Spleen (tissue), 11 donors: ENCODE measurements around the gene SLC44A1. TPM values are rescaled to one million over a fixed set of nuclear protein-coding genes. Genes with fewer than 3 reads are reported as not detected.

Source experiments
- DNase-seq: peaks from one replicate; pipeline ENCODE4 v3.0.0-alpha.2; 2020
- H3K27ac ChIP-seq, 8 donors: fragments of 200-600 bp; sonication (generic) in 7 of 8; 1 replicate in 4 of 8; 2 replicates in 4 of 8; pipeline versions ENCODE4 v1.5.0 to v1.8.0; 2016 to 2021; ENCODE audit warnings: inconsistent platforms in 4 of 8, mild to moderate bottlenecking in 4 of 8, moderate library complexity in 1 of 8
- H3K27me3 ChIP-seq, 7 donors: fragments of 200-600 bp; sonication (generic) in 6 of 7; replicated peaks in 1 of 7; 1 replicate in 4 of 7; 2 replicates in 3 of 7; pipeline versions ENCODE4 v1.5.0 to v1.8.0; 2016 to 2021; ENCODE audit warnings: inconsistent platforms in 3 of 7, mild to moderate bottlenecking in 1 of 7
- H3K36me3 ChIP-seq, 6 donors: fragments of 200-600 bp; sonication (generic) in 5 of 6; 1 replicate in 4 of 6; 2 replicates in 2 of 6; pipeline versions ENCODE4 v1.5.0 to v1.8.0; 2016 to 2021; ENCODE audit warnings: inconsistent platforms in 2 of 6
- H3K4me1 ChIP-seq, 6 donors: fragments of 200-600 bp; sonication (generic) in 5 of 6; 1 replicate in 3 of 6; 2 replicates in 3 of 6; pipeline versions ENCODE4 v1.5.0 to v1.8.0; 2016 to 2021; ENCODE audit warnings: inconsistent platforms in 3 of 6
- H3K4me3 ChIP-seq, 8 donors: fragments of 200-600 bp; sonication (generic) in 7 of 8; 1 replicate in 4 of 8; 2 replicates in 4 of 8; pipeline versions ENCODE4 v1.5.0 to v1.8.0; 2016 to 2021; ENCODE audit warnings: inconsistent platforms in 4 of 8, mild to moderate bottlenecking in 4 of 8, moderate library complexity in 2 of 8
- H3K9me3 ChIP-seq, 8 donors: fragments of 200-600 bp; sonication (generic) in 7 of 8; 1 replicate in 4 of 8; 2 replicates in 4 of 8; pipeline versions ENCODE4 v1.5.0 to v1.8.0; 2016 to 2021; ENCODE audit warnings: inconsistent platforms in 4 of 8
- POLR2A ChIP-seq, 3 donors: fragments of 450-650 bp; IDR thresholded peaks; one replicate each; pipeline ENCODE4 v1.5.1; 2017; ENCODE audit warnings: antibody characterized with exemption in 3 of 3, mild to moderate bottlenecking in 1 of 3
- POLR2AphosphoS5 ChIP-seq, 3 donors: sonication (generic); formaldehyde crosslinking; IDR thresholded peaks; one replicate each; pipeline ENCODE4 v1.5.1; 2017; ENCODE audit warnings: antibody characterized with exemption in 3 of 3
- WGBS, 5 donors: extraction: QIAGEN DNeasy Blood & Tissue Kit in 3 of 5; methylation state at CpG; one replicate each; pipeline versions ENCODE4 v1.1.5 to v1.1.7; 2013 to 2018; 5-methylcytosine and 5-hydroxymethylcytosine counted together
- intact Hi-C: fragments of 100-400 bp; cut with DNase I; formaldehyde crosslinking; loops from one replicate; pipeline ENCODE4 v1.15.0; 2023; ENCODE audit warnings: low total_unique reads
- polyA plus RNA-seq, 3 donors: library from polyadenylated mRNA; stranded (reverse); fragments of 200-250 nt; gene quantifications; one replicate each; pipeline ENCODE4 v1.2.1, GENCODE V29; 2013
- total RNA-seq, 7 donors: library from RNA; depleted of rRNA in 3 of 7; stranded (reverse); fragments of >200 nt in 3 of 7; fragmentation: NEBNext Ultra II Directional in 4 of 7; extraction: Animal tissue kit (Norgen Biotek cat#: 25700) in 4 of 7; gene quantifications; one replicate each; pipeline versions ENCODE4 v1.1.0 to v1.2.1, GENCODE V29; 2016 to 2021
- TF ChIP-seq, protein P1 (sequence below), 11 experiments: fragments of 200-600 bp in 7 of 11; fragments of 450-650 bp in 4 of 11; sonication (generic) in 4 of 11; IDR thresholded peaks in 8 of 11; conservative IDR thresholded peaks in 3 of 11; 1 replicate in 7 of 11; 2 replicates in 4 of 11; pipeline versions ENCODE4 v1.4.0 to v1.8.0; 2016 to 2021; ENCODE audit warnings: antibody characterized with exemption in 11 of 11, inconsistent platforms in 4 of 11, mild to moderate bottlenecking in 1 of 11
- donor health status: healthy with polysubstance abuse.
- donor health status: DM: no; HTN: no; CAD: no; lungs with moderate emphysema.
- donor health status: DM: no; HTN: no; CAD: no.
- donor health status: Bipolar disorder and iron deficiency.
- donor health status: healthy.
- donor health status: DM: no; HTN: no; CAD: no.
- donor health status: DM: yes; HTN: yes; CAD: no.

The SLC44A1 gene
- total and polyA plus RNA-seq, 10 donors, result 3.1 to 27.5 (median 21.9) TPM

DNA sequence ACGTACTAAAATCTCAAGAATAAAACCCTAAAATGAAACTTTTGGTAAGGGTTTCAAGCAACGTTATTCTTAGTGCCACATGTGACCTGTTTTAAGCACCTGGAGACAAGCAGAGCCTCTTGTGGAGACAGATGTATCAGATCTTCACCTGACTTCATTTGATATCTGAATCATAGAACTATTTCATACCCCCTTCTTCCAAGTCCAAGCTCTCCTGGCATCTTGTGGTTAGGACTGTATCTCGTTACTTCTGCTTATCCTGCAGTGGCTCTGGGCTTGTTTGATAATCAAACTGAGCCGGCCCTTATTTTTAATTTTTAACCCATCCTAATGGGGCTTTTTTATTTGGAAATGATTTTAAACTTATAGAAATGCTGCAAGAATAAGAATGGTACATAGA is 192.3 kb downstream of the SLC44A1 start:
- WGBS, 5 donors, result 79 to 92% (median 81%) methylated on average over 4 of the region's 4 CpGs
- Histone ChIP-seq H3K9me3 (no peaks in the 10 kb centered on the region), H3K4me3 (no peak overlapping the region), H3K27ac (no peak overlapping the region), H3K36me3 (no peaks in the 10 kb centered on the region), H3K27me3 (no peaks in the 10 kb centered on the region), H3K4me1 (no peaks in the 10 kb centered on the region)
- TF ChIP-seq, protein P1, sequence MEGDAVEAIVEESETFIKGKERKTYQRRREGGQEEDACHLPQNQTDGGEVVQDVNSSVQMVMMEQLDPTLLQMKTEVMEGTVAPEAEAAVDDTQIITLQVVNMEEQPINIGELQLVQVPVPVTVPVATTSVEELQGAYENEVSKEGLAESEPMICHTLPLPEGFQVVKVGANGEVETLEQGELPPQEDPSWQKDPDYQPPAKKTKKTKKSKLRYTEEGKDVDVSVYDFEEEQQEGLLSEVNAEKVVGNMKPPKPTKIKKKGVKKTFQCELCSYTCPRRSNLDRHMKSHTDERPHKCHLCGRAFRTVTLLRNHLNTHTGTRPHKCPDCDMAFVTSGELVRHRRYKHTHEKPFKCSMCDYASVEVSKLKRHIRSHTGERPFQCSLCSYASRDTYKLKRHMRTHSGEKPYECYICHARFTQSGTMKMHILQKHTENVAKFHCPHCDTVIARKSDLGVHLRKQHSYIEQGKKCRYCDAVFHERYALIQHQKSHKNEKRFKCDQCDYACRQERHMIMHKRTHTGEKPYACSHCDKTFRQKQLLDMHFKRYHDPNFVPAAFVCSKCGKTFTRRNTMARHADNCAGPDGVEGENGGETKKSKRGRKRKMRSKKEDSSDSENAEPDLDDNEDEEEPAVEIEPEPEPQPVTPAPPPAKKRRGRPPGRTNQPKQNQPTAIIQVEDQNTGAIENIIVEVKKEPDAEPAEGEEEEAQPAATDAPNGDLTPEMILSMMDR (IDR thresholded peaks at IDR 0.05 in 8 of 11, conservative IDR thresholded peaks at IDR 0.05 in 3 of 11), result no peak
- TF ChIP-seq POLR2A (IDR thresholded peaks at IDR 0.05) (no peak), POLR2AphosphoS5 (IDR thresholded peaks at IDR 0.05) (no peak)
- no peak for DNase-seq
- intact Hi-C loops, result no loop called here

DNA sequence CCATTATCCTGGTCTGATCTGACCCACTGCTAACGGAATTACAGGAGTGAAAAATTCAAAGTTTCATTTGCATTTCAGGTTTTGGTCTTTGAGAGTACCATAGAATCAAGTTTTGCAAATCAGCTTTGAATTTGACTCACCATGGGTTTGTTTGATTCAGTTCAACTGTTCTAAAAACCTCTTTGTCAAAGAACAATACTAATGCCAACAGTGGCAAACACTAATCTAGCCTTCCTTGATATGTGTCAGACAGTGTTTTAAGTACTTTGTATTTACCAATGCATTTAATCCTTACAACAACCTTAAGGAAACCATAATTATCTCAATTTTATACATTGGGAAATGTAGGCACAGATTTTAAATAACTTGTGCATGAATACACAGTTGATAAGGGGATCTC is 193.3 kb downstream of the SLC44A1 start:
- intact Hi-C loops, result no loop called here
- Histone ChIP-seq H3K27me3 (no peaks in the 10 kb centered on the region), H3K27ac (no peak overlapping the region), H3K4me1 (no peaks in the 10 kb centered on the region), H3K36me3 (no peaks in the 10 kb centered on the region), H3K4me3 (no peak overlapping the region), H3K9me3 (no peaks in the 10 kb centered on the region)
- 64 to 83% (median 73%) methylated on average over 1 of the region's 1 CpG for WGBS, 5 donors
- DNase-seq, result no peak
- TF ChIP-seq, protein P1 (IDR thresholded peaks at IDR 0.05 in 8 of 11, conservative IDR thresholded peaks at IDR 0.05 in 3 of 11), result no peak
- TF ChIP-seq POLR2AphosphoS5 (IDR thresholded peaks at IDR 0.05) (no peak), POLR2A (IDR thresholded peaks at IDR 0.05) (no peak)

DNA sequence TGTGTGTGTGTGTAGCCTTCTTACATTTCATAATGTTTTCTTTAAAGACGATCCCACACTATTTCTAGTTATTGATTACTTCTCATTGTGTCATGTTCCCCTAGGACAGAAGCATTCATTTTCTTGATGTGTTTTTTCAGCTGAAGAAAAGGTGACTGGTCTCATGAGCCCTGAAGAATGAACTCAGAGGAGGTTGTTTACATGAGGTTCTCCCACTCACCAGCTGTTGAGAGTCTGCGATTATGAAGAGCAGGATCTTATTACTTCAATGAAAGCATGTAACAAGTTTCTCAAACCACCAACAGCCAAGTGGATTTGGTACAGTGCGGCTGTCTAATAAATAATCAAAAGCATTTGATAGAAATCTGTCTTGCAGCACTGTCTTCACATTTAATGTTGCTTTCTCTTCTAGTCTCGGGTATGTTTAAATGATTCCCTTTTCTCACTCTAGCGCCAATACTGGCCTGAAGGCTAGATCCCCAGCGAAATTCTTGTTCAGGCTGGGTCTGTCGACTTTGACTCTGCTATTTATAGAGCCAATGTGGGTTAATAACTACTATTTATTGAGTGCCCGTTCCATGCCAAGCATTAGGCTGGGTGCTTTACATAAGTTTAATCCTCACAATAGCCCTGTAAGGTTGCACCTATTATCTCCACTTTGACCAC is 193.8 kb downstream of the SLC44A1 start:
- Histone ChIP-seq H3K36me3 (no peaks in the 10 kb centered on the region), H3K9me3 (no peaks in the 10 kb centered on the region), H3K27ac (no peak overlapping the region), H3K4me1 (no peaks in the 10 kb centered on the region), H3K27me3 (no peaks in the 10 kb centered on the region), H3K4me3 (no peak overlapping the region)
- WGBS, 5 donors, result 66 to 86% (median 84%) methylated on average over 8 of the region's 8 CpGs
- DNase-seq, result no peak
- intact Hi-C loops, result no loop called here
- TF ChIP-seq, protein P1 (IDR thresholded peaks at IDR 0.05 in 8 of 11, conservative IDR thresholded peaks at IDR 0.05 in 3 of 11), result no peak
- TF ChIP-seq POLR2AphosphoS5 (IDR thresholded peaks at IDR 0.05) (no peak), POLR2A (IDR thresholded peaks at IDR 0.05) (no peak)

- Histone ChIP-seq H3K27me3 (no peaks in the 10 kb centered on the region), H3K4me3 (no peak overlapping the region), H3K36me3 (no peaks in the 10 kb centered on the region), H3K9me3 (no peaks in the 10 kb centered on the region), H3K4me1 (no peaks in the 10 kb centered on the region), H3K27ac (no peak overlapping the region)
- TF ChIP-seq POLR2A (IDR thresholded peaks at IDR 0.05) (no peak), POLR2AphosphoS5 (IDR thresholded peaks at IDR 0.05) (no peak)
- TF ChIP-seq, protein P1 (IDR thresholded peaks at IDR 0.05 in 8 of 11, conservative IDR thresholded peaks at IDR 0.05 in 3 of 11), result no peak
- no peak for DNase-seq
- intact Hi-C loops, result no loop called here
Measured at GRCh38 chr9:105439428-105439827, 195.0 kb downstream of the SLC44A1 start.
